Astrocyte of the spinal cord (primary cell): ENCODE results near the gene MDP1.

Experiments
- DNase-seq: peaks from one replicate; pipeline ENCODE4 v3.0.0; 2011; ENCODE audit warnings: low read depth, low spot score
- H3K4me3 ChIP-seq: 2 replicates; pipeline ENCODE4 v1.5.1; 2011; ENCODE audit warnings: low read depth, mild to moderate bottlenecking, low read length, moderate library complexity
- in situ Hi-C: cut with HindIII; loops from 2 replicates; pipeline ENCODE4 v1.10.0; 2017; ENCODE audit warnings: low sequenced_read_pairs
- TF ChIP-seq, protein P1 (sequence below): IDR thresholded peaks from 2 replicates; pipeline ENCODE4 v1.5.1; 2012; ENCODE audit warnings: low read depth, mild to moderate bottlenecking, low read length, inconsistent platforms

Gene MDP1

DNA sequence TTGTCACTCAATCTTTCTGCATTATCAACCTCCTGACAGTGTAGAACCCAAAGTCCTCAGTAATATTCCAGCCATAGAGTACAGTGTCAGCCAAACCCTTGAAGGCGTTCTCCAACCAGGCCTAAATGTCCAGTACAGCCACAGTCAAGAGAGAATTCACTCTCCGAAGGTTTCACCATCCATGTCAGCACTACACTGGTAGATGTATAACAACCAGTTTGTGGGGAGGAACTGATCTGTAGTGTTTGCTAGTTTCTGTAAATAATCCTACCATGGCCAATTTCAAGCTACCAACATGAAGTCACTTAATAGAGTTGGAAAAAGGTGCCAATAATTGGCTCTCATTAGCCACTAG is 456 bp upstream of the MDP1 start:
- no peak for DNase-seq
- peak overlapping the region; percentile 62 for H3K4me3 ChIP-seq
- in situ Hi-C loops = no loop called here
- TF ChIP-seq, protein P1, sequence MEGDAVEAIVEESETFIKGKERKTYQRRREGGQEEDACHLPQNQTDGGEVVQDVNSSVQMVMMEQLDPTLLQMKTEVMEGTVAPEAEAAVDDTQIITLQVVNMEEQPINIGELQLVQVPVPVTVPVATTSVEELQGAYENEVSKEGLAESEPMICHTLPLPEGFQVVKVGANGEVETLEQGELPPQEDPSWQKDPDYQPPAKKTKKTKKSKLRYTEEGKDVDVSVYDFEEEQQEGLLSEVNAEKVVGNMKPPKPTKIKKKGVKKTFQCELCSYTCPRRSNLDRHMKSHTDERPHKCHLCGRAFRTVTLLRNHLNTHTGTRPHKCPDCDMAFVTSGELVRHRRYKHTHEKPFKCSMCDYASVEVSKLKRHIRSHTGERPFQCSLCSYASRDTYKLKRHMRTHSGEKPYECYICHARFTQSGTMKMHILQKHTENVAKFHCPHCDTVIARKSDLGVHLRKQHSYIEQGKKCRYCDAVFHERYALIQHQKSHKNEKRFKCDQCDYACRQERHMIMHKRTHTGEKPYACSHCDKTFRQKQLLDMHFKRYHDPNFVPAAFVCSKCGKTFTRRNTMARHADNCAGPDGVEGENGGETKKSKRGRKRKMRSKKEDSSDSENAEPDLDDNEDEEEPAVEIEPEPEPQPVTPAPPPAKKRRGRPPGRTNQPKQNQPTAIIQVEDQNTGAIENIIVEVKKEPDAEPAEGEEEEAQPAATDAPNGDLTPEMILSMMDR = no peak

- no peak for DNase-seq
- in situ Hi-C loops = no loop called here
- H3K4me3 ChIP-seq = peak overlapping the region; percentile 85
- TF ChIP-seq, protein P1 = no peak
Measured at GRCh38 chr14:24213866-24214662, 1.8 kb downstream of the MDP1 start.

GRCh38 chr14:24212924-24213865 is 2.7 kb downstream of the MDP1 start, which contains the start of gene CHMP4A:
Gene CHMP4A, minus strand, starts transcription at chr14:24213488. Its CDS starts 49 bp downstream, at chr14:24213439.
- TF ChIP-seq, protein P1 = peak; percentile 15
- in situ Hi-C loops = no loop called here
- peak; percentile 99 for DNase-seq
- H3K4me3 ChIP-seq = peak within 1 kb of the TSS; percentile 85

GRCh38 chr14:24211311-24211710 is 4.6 kb downstream of the MDP1 start:
- in situ Hi-C loops = no loop called here
- TF ChIP-seq, protein P1 = no peak
- no peak for DNase-seq
- no peak overlapping the region for H3K4me3 ChIP-seq

DNA sequence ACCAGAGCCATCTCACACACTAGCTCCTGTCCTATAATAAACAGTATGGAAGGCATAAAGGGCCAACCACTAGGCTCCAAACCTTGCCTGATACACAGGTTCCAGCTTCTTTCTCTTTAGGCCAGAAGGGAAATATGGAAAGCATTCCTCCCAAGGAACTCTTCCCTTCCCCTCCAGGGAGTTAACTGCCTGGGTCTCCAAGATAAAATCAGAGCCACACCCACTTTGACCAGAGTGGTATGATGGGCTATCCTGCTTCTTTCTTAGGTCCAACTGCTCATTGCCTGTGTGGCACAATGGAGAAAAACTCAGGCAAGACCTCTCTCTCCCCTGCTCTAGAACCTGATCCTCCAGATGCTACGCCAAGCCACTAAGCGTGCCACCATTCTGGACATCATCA is 8.2 kb downstream of the MDP1 start:
- DNase-seq = no peak
- in situ Hi-C loops = no loop called here
- TF ChIP-seq, protein P1 = no peak
- H3K4me3 ChIP-seq = no peak overlapping the region

DNA sequence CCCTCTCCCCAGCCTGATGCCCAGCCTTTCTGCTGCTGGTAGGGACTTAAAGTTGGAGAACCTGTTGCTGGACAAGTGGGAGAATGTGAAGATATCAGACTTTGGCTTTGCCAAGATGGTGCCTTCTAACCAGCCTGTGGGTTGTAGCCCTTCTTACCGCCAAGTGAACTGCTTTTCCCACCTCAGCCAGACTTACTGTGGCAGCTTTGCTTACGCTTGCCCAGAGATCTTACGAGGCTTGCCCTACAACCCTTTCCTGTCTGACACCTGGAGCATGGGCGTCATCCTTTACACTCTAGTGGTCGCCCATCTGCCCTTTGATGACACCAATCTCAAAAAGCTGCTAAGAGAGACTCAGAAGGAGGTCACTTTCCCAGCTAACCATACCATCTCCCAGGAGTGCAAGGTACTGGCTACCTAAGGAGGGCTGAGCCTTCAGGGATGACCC is 8.7 kb downstream of the MDP1 start:
- TF ChIP-seq, protein P1 = no peak
- in situ Hi-C loops = no loop called here
- H3K4me3 ChIP-seq = no peak overlapping the region
- no peak for DNase-seq
